Measurements from ENCODE around the gene DZANK1.
"Not testable (repeated sequence)": the region's sequence is repeated elsewhere in the genome, so short reads cannot be mapped to it uniquely, and the experiment has no call there.

The DZANK1 gene

DNA sequence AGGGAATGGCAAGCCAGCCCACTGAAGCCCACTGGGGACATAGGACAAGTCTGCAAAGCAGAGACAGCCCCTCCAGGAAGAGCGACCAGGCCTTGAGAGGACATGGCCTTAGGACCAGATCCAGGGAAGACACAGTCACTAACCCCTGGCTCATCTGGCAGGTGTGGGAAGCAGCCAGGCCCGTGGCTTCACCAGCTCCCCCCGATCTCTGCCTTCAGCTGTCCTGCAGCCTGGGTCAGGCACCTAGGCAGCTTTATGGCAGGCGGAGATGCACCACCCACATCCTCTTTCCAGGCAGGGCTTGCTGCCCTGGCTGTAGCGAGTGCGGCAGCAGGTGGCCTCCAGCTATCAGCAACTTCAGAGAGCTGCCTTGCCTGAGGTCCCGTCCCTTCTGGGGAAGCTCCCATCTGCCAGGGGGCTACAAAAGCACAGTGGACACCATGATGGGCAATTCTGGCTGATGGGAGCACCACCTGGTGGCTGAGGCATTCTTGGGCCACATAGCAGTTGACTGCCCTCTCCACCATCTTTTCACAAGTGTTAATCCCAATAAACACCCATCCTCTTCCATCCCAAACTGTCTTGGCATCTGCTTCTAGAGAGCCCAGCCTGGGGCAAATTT is 85.8 kb downstream of the DZANK1 start:
- no peak for DNase-seq

DNA sequence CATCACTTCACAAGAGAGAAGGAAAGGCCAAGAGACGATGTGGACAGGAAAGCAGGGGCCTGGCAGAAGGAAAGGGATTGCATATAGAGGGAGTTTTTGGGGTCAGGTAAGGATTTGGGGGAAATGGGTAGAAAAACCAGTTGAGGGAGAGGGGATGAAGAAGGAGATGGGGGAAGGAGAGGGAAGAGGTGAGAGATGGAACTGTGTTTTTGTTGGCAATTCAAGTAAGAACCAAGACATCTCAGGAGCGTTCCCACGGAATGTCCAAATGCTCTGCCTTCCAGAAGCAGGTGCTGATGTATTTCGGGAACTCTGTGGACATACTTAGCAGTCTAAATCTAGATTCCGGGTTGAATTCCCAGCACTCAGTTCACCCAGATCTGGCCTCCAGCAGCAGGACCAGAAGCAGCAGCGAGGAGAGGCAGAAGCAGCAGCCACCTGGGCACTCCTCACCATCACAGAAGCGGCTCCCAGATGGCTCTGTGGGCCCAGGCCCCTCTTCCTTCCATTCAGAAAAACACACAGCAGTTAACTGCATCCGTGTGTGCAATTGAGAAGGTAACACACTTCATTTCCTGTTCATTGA is 88.8 kb downstream of the DZANK1 start:
- DNase-seq = peak in 1 of 56 donors; percentile 3

DNA sequence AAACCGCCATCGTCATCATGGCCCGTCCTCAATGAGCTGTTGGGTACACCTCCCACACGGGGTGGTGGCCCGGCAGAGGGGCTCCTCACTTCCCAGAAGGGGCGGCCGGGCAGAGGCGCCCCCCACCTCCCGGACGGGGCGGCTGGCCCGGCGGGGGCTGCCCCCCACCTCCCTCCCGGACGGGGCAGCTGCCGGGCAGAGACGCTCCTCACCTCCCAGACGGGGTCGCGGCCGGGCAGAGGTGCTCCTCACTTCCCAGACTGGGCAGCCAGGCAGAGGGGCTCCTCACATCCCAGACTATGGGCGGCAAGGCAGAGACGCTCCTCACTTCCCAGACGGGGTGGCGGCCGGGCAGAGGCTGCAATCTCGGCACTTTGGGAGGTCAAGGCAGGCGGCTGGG is 91.3 kb downstream of the DZANK1 start:
- DNase-seq = not testable (repeated sequence)

DNA sequence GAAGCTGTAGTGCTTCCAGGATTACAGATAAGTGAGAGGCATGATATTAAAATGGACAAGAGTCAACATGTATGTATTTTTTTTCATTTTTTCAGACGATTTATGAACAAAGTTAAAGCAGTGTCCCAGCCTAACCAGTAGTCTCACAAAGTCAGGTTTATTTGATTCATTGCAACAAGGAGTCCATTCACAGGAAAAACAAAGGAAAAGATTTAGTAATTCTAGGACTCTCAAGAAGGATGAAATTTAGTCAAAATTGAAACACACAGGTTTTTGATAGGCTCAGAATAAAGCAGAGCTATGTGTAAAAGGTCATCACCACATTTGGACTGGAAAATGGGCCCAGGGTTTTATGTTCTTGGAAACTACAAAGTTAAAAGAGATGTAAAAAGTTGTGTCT is 94.5 kb downstream of the DZANK1 start:
- no peak for DNase-seq

DNA sequence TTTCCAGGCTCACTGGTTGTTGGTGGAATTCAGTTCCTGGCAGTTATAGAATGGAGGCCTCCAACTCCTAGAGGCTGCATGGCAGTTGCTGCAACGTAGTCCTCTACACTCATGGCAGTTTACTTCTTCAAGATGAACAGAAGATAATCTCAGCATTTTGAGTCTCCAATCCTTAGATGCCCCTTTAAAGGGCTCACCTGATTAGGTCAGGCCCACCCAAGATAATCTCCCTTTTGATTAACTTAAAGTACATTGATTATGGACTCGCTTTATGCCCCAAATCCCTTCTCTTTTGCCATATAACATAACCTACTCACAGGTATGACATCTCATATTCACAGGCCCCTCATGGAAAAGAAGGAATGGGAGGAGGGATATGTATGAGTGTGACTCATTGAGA is 102.1 kb downstream of the DZANK1 start:
- DNase-seq = no peak

DNA sequence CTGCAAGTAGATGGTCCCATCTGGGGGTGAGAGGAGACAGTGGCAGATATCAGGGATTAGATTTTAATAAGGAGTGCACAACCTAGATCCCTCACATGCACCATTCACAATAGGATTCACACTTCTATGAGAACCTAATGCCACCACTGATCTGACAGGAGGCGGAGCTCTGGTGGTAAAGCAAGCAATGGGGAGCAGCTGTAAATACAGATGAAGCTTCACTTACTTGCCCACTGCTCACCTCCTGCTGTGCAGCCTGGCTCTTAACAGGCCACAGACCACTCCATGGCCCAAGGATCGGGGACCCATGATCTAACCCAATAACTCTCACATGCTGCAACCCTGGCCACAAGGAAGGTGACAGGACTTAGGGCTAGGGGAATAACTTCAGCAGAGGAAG is 103.1 kb downstream of the DZANK1 start:
- DNase-seq = no peak

DNA sequence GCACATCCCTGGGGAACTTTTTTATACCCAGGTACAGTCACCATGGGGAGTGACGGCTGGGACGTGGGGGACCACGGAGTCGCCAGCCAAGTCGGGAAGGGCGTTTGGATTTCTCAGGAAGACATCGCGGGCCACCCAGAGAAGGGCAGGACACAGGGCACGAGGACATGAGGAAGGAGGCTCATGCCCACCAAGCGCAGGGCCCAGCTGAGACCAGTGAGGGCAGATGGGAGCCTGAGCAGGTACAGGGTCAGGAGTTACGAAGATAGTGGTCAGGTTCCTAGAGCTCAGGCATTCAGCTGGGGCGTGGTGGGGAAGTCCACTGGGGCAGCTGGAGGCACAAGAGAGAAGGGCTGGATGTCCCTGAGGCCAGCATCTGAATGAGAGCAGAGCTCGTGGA is 103.9 kb downstream of the DZANK1 start:
- no peak for DNase-seq

DNA sequence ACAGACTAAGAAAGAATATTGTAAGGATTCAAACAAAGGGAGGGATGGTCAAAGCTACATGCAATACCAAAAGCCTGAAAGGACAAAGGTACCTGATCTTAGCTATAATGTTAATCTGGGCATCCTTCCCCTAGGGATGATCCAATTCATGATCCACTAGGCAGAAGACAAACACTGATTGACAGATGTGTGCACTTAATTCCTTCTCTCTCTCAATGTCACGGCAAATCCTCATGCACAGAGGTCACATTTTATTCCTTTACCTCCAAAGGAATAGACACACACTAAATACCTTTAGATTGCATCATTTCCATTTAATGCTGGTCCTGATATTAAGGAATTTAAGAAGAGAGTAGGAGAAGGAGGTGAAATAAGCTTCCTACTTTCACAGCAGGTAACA is 105.2 kb downstream of the DZANK1 start:
- DNase-seq = no peak

DNA sequence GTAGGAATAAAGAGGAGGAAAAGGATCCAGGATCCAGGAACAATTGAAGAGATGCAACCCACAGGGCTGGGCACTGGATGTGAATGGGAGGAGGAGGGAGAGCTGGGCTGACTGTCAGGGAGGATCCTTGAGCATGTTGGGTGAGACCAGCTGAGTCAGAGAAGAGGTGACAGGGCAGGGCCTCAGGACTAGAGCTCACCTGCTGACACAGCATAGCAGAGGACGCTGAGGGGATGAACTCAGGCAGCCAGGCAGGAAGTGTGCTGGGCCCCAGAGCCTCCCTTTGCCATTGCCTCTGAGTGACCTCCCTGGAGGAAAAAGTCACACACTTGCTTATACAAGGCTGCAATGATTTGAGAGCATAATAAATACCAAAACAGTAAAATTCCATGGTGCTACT is 106.2 kb downstream of the DZANK1 start:
- no peak for DNase-seq

DNA sequence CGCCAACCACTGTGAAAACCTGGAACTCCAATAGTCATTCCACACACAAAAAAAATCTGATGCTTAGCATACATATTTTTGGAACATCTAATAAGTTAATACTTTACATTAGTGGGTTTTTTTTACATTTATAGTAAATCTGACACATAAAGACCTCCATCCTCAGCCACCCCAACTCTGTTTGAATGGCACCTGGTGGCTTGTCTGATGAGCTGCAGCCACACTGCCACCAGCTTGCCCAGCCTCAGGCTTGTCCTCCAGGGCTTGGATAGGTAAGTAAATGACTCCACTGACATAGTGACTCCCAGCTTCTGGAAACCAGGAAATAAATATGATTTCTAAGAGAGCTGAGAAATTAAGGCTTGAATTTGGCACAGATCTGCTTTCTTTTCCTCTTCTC is 107.0 kb downstream of the DZANK1 start:
- DNase-seq = no peak

DNA sequence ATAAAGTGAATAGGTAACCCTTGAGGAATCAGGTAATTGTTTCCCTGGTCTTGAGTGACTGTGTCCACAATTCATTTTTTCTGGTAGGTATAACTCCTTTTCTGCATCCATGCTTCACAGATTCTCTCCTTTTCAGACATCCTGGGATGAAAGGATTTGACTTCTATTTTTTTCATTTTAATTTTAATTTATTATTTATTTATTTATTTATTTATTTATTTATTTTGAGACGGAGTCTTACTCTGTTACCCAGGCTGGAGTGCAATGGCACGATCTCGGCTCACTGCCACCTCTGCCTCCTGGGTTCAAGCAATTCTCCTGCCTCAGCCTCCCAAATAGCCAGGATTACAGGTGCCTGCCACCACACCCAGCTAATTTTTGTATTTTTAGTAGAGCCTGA is 117.1 kb downstream of the DZANK1 start:
- not testable (repeated sequence) for DNase-seq
